OCI-LY3 (cell line): Measurements from ENCODE around the gene CLSTN2.

Experiments
- H2AFZ ChIP-seq: fragments of 200-600, 300-600 bp; shearing (Covaris generic); 2 replicates; pipeline ENCODE4 v1.6.0; 2014; ENCODE audit warnings: antibody characterized with exemption, low read depth, low read length
- H3K27ac ChIP-seq: fragments of 200-600, 300-600 bp; sonication (generic); 2 replicates; pipeline ENCODE4 v1.5.1; 2014; ENCODE audit warnings: mild to moderate bottlenecking, low read length, moderate library complexity, mixed read lengths
- H3K27me3 ChIP-seq: fragments of 200-600, 300-600 bp; sonication (generic); 2 replicates; pipeline ENCODE4 v1.6.1; 2014; ENCODE audit warnings: low read depth, low read length, mixed read lengths
- H3K36me3 ChIP-seq: fragments of 200-600, 300-600 bp; sonication (generic); replicated peaks from 2 replicates; pipeline ENCODE3; 2014; ENCODE audit warnings: low read depth, low read length, mixed read lengths
- H3K4me1 ChIP-seq: fragments of 300-600, 200-600 bp; sonication (generic); 2 replicates; pipeline ENCODE4 v1.6.1; 2014; ENCODE audit warnings: low read length, mixed read lengths
- H3K4me2 ChIP-seq: fragments of 200-600, 300-600 bp; sonication (generic); 2 replicates; pipeline ENCODE4 v1.6.1; 2014; ENCODE audit warnings: low read length, mixed read lengths
- H3K4me3 ChIP-seq: fragments of 300-600, 200-600 bp; sonication (generic); 2 replicates; pipeline ENCODE4 v1.5.1; 2014; ENCODE audit warnings: antibody characterized with exemption, mild to moderate bottlenecking, low read length, moderate library complexity
- H3K79me2 ChIP-seq: fragments of 300-600, 200-600 bp; shearing (Covaris generic); 2 replicates; pipeline ENCODE4 v1.6.1; 2014; ENCODE audit warnings: mild to moderate bottlenecking, low read length, mixed read lengths
- H3K9ac ChIP-seq: fragments of 300-600, 200-600 bp; shearing (Covaris generic); 2 replicates; pipeline ENCODE4 v1.6.0; 2014; ENCODE audit warnings: mild to moderate bottlenecking, low read length, moderate library complexity
- H3K9me3 ChIP-seq: fragments of 200-600, 300-600 bp; shearing (Covaris generic); 2 replicates; pipeline ENCODE4 v1.6.1; 2014; ENCODE audit warnings: low read length, mixed read lengths; ENCODE audit not compliant: insufficient read depth
- H4K20me1 ChIP-seq: fragments of 200-600, 300-600 bp; sonication (generic); 2 replicates; pipeline ENCODE4 v1.6.1; 2016; ENCODE audit warnings: low read length, mixed read lengths; ENCODE audit not compliant: insufficient read depth
- EZH2phosphoT487 ChIP-seq: fragments of 200-600 bp; shearing (Covaris generic); IDR thresholded peaks from 2 replicates; pipeline ENCODE4 v1.6.1; 2018; ENCODE audit warnings: antibody characterized with exemption, mixed run types, low read depth
- TF ChIP-seq, protein P1 (sequence below): fragments of 200-600, 300-600 bp; sonication (generic); IDR thresholded peaks from 2 replicates; pipeline ENCODE4 v1.5.1; 2014; ENCODE audit warnings: antibody characterized with exemption, low read length, low read depth

The CLSTN2 gene

DNA sequence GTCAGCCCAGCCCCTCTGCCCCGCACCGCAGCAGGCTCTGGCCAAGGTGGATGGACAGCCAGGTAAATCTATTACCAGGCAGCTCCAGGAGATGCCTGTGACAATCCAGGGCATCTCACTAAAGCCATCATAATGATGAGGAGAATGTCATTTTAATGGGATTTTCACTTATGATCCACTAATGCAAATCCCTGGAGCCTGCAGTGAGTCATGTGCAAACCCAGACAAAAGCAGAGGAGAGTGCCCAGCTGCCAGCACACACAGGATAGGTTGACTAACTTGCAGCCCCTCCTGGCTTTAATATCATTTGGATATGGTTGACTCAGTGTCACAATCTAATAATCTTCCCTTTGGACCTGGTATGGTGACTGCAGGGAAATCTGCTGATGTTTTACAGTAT lies 536.0 kb downstream of the CLSTN2 start:
- H3K27me3 ChIP-seq, result peaks cover 17% of the 10 kb centered on the region; the same call in 1 of the 2 replicates
- no peak overlapping the region for H3K9ac ChIP-seq
- no peaks in the 10 kb centered on the region for H4K20me1 ChIP-seq
- H3K4me2 ChIP-seq, result no peak overlapping the region
- no peaks in the 10 kb centered on the region for H3K36me3 ChIP-seq
- 0 out of 2 replicates have a peak, but pooled peaks cover 3% of the 10 kb centered on the region for H3K4me1 ChIP-seq
- H3K27ac ChIP-seq, result no peak overlapping the region
- no peaks in the 10 kb centered on the region for H3K9me3 ChIP-seq
- no peak for TF ChIP-seq EZH2phosphoT487
- no peak overlapping the region for H2AFZ ChIP-seq
- no peaks in the 10 kb centered on the region for H3K79me2 ChIP-seq
- H3K4me3 ChIP-seq, result no peak overlapping the region

DNA sequence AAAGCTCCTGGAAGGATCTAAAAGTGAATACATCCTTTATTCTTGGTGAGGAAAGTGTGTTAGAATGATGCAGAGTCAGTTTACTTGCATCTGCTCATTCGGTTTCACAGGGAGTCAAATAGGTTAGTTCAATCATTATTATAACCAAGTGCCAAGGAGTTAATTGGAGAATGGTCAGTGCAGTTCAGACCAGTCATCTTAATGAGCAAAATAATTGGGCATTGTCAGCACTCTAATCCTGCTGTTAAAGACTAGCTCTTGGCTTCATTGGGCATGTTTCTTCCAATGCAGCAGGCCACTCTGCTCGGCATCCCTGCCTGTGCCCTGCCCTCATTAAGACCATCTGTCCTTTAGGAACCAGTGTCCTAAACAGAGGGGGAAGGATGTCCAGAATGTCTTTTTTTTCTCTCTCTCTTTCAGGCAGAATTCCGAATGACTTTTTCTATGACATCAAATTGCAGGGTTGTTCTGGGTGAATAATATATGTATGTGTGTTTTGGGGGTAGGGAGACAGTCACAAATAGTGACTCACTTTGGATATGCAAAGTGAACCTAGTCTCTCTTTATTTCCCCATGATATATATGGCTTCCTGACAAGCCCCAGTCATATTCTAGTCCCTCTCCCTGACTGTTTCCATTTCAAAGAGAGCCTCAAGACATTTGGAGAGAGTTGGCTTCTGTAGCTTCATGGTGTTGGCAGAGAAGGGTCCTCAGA lies 537.5 kb downstream of the CLSTN2 start:
- Histone ChIP-seq H3K9ac (no peak overlapping the region), H3K36me3 (no peaks in the 10 kb centered on the region), H3K4me2 (no peak overlapping the region), H4K20me1 (no peaks in the 10 kb centered on the region), H3K4me3 (no peak overlapping the region), H3K27me3 (peaks cover 19% of the 10 kb centered on the region), H3K9me3 (no peaks in the 10 kb centered on the region), H3K4me1 (no peaks in the 10 kb centered on the region), H3K79me2 (no peaks in the 10 kb centered on the region), H2AFZ (no peak overlapping the region), H3K27ac (no peak overlapping the region)
- no peak for TF ChIP-seq EZH2phosphoT487
- TF ChIP-seq, protein P1, sequence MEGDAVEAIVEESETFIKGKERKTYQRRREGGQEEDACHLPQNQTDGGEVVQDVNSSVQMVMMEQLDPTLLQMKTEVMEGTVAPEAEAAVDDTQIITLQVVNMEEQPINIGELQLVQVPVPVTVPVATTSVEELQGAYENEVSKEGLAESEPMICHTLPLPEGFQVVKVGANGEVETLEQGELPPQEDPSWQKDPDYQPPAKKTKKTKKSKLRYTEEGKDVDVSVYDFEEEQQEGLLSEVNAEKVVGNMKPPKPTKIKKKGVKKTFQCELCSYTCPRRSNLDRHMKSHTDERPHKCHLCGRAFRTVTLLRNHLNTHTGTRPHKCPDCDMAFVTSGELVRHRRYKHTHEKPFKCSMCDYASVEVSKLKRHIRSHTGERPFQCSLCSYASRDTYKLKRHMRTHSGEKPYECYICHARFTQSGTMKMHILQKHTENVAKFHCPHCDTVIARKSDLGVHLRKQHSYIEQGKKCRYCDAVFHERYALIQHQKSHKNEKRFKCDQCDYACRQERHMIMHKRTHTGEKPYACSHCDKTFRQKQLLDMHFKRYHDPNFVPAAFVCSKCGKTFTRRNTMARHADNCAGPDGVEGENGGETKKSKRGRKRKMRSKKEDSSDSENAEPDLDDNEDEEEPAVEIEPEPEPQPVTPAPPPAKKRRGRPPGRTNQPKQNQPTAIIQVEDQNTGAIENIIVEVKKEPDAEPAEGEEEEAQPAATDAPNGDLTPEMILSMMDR, result no peak

DNA sequence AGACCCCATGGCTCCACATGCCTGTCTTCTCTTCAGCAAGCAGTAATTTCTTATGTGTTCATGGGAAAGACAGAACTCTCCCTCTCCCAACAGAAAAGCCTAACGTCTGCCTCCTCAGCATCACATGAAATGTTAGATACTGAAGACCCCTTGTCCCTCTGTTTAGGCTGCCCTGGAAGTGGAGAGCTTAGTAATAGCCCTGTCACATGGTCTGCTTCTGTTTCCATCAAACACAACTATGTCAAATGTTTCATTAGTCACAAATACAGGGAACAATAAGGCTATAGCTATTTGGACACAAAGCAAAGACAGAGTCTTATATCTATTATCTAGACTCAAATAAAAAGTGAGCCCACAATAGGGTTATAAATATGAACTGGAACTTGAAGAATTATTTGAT lies 552.6 kb downstream of the CLSTN2 start:
- TF ChIP-seq, protein P1, result no peak
- no peak for TF ChIP-seq EZH2phosphoT487
- H3K9ac ChIP-seq, result no peak overlapping the region
- H3K9me3 ChIP-seq, result no peaks in the 10 kb centered on the region
- no peak overlapping the region for H2AFZ ChIP-seq
- no peaks in the 10 kb centered on the region for H3K4me1 ChIP-seq
- H3K4me2 ChIP-seq, result no peak overlapping the region
- H3K27ac ChIP-seq, result no peak overlapping the region
- H3K4me3 ChIP-seq, result no peak overlapping the region
- no peaks in the 10 kb centered on the region for H3K36me3 ChIP-seq
- no peaks in the 10 kb centered on the region for H4K20me1 ChIP-seq
- H3K27me3 ChIP-seq, result 0 out of 2 replicates have a peak, but pooled peaks cover 3% of the 10 kb centered on the region
- no peaks in the 10 kb centered on the region for H3K79me2 ChIP-seq

DNA sequence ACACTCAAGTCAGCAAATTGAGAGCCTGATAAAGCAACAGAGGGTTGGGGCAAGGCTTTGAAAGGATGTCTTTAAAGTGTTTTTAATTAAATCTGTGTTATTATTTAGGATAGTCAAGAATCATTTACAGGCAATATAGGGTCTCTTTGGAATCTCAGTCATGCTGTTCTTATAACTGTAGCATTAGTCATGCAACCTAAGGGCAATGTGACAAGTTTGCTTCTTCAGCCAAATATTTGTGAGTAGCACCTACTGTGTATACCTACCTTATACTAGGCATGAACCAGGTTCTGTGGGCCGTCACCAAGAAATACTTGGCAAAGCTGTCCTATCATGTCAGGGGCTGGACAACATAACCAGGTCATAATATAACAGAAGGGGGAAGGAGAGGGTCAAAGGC lies 558.3 kb downstream of the CLSTN2 start:
- H3K4me1 ChIP-seq, result peaks cover 7% of the 10 kb centered on the region; the same call in 1 of the 2 replicates
- no peak for TF ChIP-seq EZH2phosphoT487
- TF ChIP-seq, protein P1, result no peak
- no peak overlapping the region for H3K9ac ChIP-seq
- H2AFZ ChIP-seq, result no peak overlapping the region
- H4K20me1 ChIP-seq, result no peaks in the 10 kb centered on the region
- no peaks in the 10 kb centered on the region for H3K9me3 ChIP-seq
- peaks cover 16% of the 10 kb centered on the region for H3K27me3 ChIP-seq
- no peaks in the 10 kb centered on the region for H3K79me2 ChIP-seq
- H3K4me2 ChIP-seq, result no peak overlapping the region
- no peaks in the 10 kb centered on the region for H3K36me3 ChIP-seq
- no peak overlapping the region for H3K27ac ChIP-seq
- H3K4me3 ChIP-seq, result no peak overlapping the region
